Erythroblast (primary cell): Measurements from ENCODE around the gene RSU1.

ENCODE experiments used
- GATA1 ChIP-seq: IDR thresholded peaks from 2 replicates; pipeline ENCODE4 v1.6.1; 2011; ENCODE audit warnings: low read depth, mild to moderate bottlenecking, control low read depth, low read length, moderate library complexity
- POLR2A ChIP-seq: IDR thresholded peaks from 2 replicates; pipeline ENCODE4 v1.6.1; 2011; ENCODE audit warnings: mild to moderate bottlenecking, low read length

GRCh38 chr10:16662923-16663322 lies 154.3 kb downstream of the RSU1 start:
- TF ChIP-seq POLR2A (no peak), GATA1 (no peak)
